CD8-positive, alpha-beta memory T cell (primary cell): ENCODE measurements around the gene FA2H. TPM values are rescaled to one million over a fixed set of nuclear protein-coding genes. Genes with fewer than 3 reads are reported as not detected.
"Not testable (repeated sequence)": the region's sequence is repeated elsewhere in the genome, so short reads cannot be mapped to it uniquely, and the experiment has no call there.

Source experiments
- CTCF ChIA-PET: fragments of 350-600 bp; sonication (Branson Sonifier 250); formaldehyde crosslinking; loops from one replicate; lab custom pipeline; 2021; ENCODE audit warnings: antibody characterized with exemption; lab: Charles Lee
- POLR2A ChIA-PET: fragments of 350-600 bp; sonication (Branson Sonifier 250); formaldehyde crosslinking; loops from one replicate; lab custom pipeline; 2021; ENCODE audit warnings: antibody characterized with exemption; lab: Charles Lee
- DNase-seq, 5 donors: peaks; one replicate each; pipeline versions ENCODE4 v3.0.0 to v3.0.0-alpha.2; 2020 to 2022; ENCODE audit warnings: mixed read lengths in 1 of 5
- H3K27ac ChIP-seq: one replicate; pipeline ENCODE4 v1.7.0; 2013; ENCODE audit warnings: low read depth, mild to moderate bottlenecking, low read length, moderate library complexity
- H3K27me3 ChIP-seq: 2 replicates; pipeline ENCODE4 v1.7.0; 2013; ENCODE audit warnings: low read length, mild to moderate bottlenecking; ENCODE audit not compliant: insufficient read depth, poor library complexity, severe bottlenecking
- H3K36me3 ChIP-seq: 2 replicates; pipeline ENCODE4 v1.7.0; 2013; ENCODE audit warnings: mild to moderate bottlenecking, low read length, moderate library complexity; ENCODE audit not compliant: insufficient read depth
- H3K4me1 ChIP-seq: 2 replicates; pipeline ENCODE4 v1.7.0; 2013; ENCODE audit warnings: mild to moderate bottlenecking, low read length, moderate library complexity; ENCODE audit not compliant: insufficient read depth
- H3K4me3 ChIP-seq: 2 replicates; pipeline ENCODE4 v1.7.0; 2013; ENCODE audit warnings: mild to moderate bottlenecking, low read length
- H3K9me3 ChIP-seq: 2 replicates; pipeline ENCODE4 v1.7.0; 2013; ENCODE audit warnings: mild to moderate bottlenecking, low read length
- H3K27ac Mint-ChIP-seq, 8 donors: one replicate each; pipeline ENCODE4 v1.8.0; 2020 to 2021; ENCODE audit warnings: mixed read lengths in 8 of 8, mild to moderate bottlenecking in 6 of 8, inconsistent platforms in 3 of 8, moderate library complexity in 3 of 8
- H3K27me3 Mint-ChIP-seq, 2 donors: one replicate each; pipeline ENCODE4 v1.8.0; 2020 to 2021; ENCODE audit warnings: mixed read lengths in 2 of 2, mild to moderate bottlenecking in 1 of 2, moderate library complexity in 1 of 2
- H3K36me3 Mint-ChIP-seq, 3 donors: one replicate each; pipeline ENCODE4 v1.8.0; 2020 to 2021; ENCODE audit warnings: mixed read lengths in 3 of 3, inconsistent platforms in 1 of 3, mild to moderate bottlenecking in 1 of 3
- H3K4me1 Mint-ChIP-seq, 3 donors: one replicate each; pipeline ENCODE4 v1.8.0; 2020 to 2021; ENCODE audit warnings: mixed read lengths in 3 of 3, inconsistent platforms in 1 of 3, mild to moderate bottlenecking in 1 of 3
- H3K4me3 Mint-ChIP-seq, 7 donors: one replicate each; pipeline ENCODE4 v1.8.0; 2020 to 2021; ENCODE audit warnings: mixed read lengths in 7 of 7, mild to moderate bottlenecking in 6 of 7, moderate library complexity in 4 of 7, inconsistent platforms in 2 of 7
- H3K9me3 Mint-ChIP-seq, 5 donors: one replicate each; pipeline ENCODE4 v1.8.0; 2020 to 2022; ENCODE audit warnings: mixed read lengths in 5 of 5, mild to moderate bottlenecking in 3 of 5, moderate library complexity in 2 of 5, inconsistent platforms in 1 of 5
- polyA plus RNA-seq: library from polyadenylated mRNA; unstranded; fragments of 300-500 nt; fragmentation: Illumina TruSeq; gene quantifications from one replicate; pipeline ENCODE4 v1.2.3, GENCODE V29; 2021
- total RNA-seq, 2 experiments: library from RNA; stranded (reverse); gene quantifications; one replicate each; pipeline ENCODE4 v1.2.3, GENCODE V29; 2021

FA2H gene
- total and polyA plus RNA-seq, 3 experiments from 2014 or later, result not detected

DNA sequence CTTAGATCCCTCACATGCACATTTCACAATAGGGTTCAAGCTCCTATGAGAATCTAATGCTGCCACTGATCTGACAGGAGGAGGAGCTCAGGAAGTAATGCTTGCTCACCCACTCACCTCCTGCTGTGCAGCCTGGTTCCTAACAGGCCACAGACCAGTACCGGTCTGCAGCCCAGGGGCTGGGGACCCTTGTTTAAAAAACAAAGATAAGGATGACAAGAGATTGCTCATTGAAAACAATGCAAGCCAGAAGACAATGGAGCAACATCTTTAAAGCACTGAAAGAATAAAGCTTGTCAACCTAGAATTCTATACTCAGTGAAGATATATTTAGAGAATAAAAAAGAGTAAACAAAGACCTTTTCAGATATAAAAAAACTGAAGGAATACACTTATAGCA is 22.8 kb upstream of the FA2H start:
- Mint-ChIP-seq H3K27ac (no peak overlapping the region), H3K36me3 (no peaks in the 10 kb centered on the region), H3K4me3 (no peak overlapping the region), H3K4me1 (no peaks in the 10 kb centered on the region), H3K27me3 (peaks cover 18 to 45% of the 10 kb centered on the region in 2 donors), H3K9me3 (peaks cover 4 to 13% (median 6%) of the 10 kb centered on the region in 5 donors)
- ChIA-PET CTCF (no interaction called here), POLR2A (interaction anchor here (0.6 kb wide), 1 partner anchor 271 kb away, joined by 5 read pairs; no protein-coding TSS in a partner anchor)
- H3K36me3 ChIP-seq, result no peaks in the 10 kb centered on the region
- H3K4me1 ChIP-seq, result no peaks in the 10 kb centered on the region
- H3K4me3 ChIP-seq, result no peak overlapping the region
- H3K27ac ChIP-seq, result no peak overlapping the region
- H3K27me3 ChIP-seq, result no peaks in the 10 kb centered on the region
- H3K9me3 ChIP-seq, result no peaks in the 10 kb centered on the region
- DNase-seq, result no peak

DNA sequence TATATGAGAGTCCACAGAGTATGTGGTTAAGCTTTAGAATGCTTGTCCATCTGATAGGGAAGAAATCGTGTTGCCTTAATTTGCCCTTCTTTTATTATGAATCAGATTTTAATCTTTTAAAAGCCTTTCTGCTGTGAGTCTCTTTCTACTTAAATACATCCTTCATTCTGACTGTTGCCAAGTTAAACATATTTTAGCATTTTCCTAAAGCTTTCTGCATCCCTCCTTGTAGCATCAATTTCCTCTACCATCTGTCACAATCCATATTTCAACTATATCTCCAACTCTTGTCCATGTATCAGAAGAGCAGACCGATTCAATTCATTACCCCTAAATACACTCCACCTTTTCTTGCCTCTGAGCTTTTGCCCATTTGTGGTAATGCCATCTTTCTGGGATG is 20.5 kb upstream of the FA2H start:
- Histone ChIP-seq H3K27me3 (no peaks in the 10 kb centered on the region), H3K36me3 (no peaks in the 10 kb centered on the region), H3K27ac (no peak overlapping the region), H3K4me1 (no peaks in the 10 kb centered on the region), H3K4me3 (no peak overlapping the region), H3K9me3 (no peaks in the 10 kb centered on the region)
- no peak for DNase-seq
- H3K4me3 Mint-ChIP-seq, result no peak overlapping the region
- no peak overlapping the region for H3K27ac Mint-ChIP-seq
- peaks cover under 1 to 7% (median 2%) of the 10 kb centered on the region in 5 donors for H3K9me3 Mint-ChIP-seq
- no peaks in the 10 kb centered on the region for H3K36me3 Mint-ChIP-seq
- POLR2A ChIA-PET, result no interaction called here
- CTCF ChIA-PET, result interaction anchor here (0.6 to 1.7 kb wide), 2 partner anchors 18 to 340 kb away, joined by 4 to 6 read pairs; no protein-coding TSS in a partner anchor
- peaks cover 18 to 33% of the 10 kb centered on the region in 2 donors for H3K27me3 Mint-ChIP-seq
- no peaks in the 10 kb centered on the region for H3K4me1 Mint-ChIP-seq

GRCh38 chr16:74794668-74795067 is 20.0 kb upstream of the FA2H start:
- no peaks in the 10 kb centered on the region for H3K27me3 ChIP-seq
- no peaks in the 10 kb centered on the region for H3K36me3 Mint-ChIP-seq
- DNase-seq, result no peak
- no peaks in the 10 kb centered on the region for H3K4me1 ChIP-seq
- H3K9me3 ChIP-seq, result no peaks in the 10 kb centered on the region
- no peak overlapping the region for H3K4me3 Mint-ChIP-seq
- no peak overlapping the region for H3K27ac Mint-ChIP-seq
- ChIA-PET CTCF (interaction anchor here (0.6 kb wide), 1 partner anchor 340 kb away, joined by 4 read pairs; no protein-coding TSS in a partner anchor), POLR2A (no interaction called here)
- H3K27ac ChIP-seq, result no peak overlapping the region
- H3K9me3 Mint-ChIP-seq, result peaks cover 0 to 6% (median 2%) of the 10 kb centered on the region in 5 donors
- H3K36me3 ChIP-seq, result no peaks in the 10 kb centered on the region
- H3K27me3 Mint-ChIP-seq, result peaks cover 18 to 33% of the 10 kb centered on the region in 2 donors
- H3K4me1 Mint-ChIP-seq, result no peaks in the 10 kb centered on the region
- H3K4me3 ChIP-seq, result no peak overlapping the region

DNA sequence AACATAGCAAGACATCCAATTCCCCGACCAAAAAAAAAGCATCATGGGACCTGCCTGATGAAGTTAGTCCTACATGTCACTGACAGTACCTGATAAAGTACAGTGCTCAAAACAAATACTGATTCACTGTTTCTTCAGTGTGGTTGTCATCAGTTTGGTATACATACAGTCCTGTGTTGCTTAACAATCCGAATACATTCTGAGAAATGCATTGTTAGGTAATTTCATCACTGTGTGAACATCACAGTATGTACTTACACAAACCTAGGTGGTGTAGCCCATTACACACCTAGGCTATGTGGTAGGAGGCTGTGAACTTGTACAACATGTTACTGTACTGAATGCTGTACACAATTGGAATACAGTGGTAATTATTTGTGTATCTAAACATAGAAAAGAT is 19.0 kb upstream of the FA2H start:
- no peaks in the 10 kb centered on the region for H3K9me3 ChIP-seq
- peaks cover 0 to 6% (median 2%) of the 10 kb centered on the region in 5 donors for H3K9me3 Mint-ChIP-seq
- H3K27me3 Mint-ChIP-seq, result peaks cover 18 to 40% of the 10 kb centered on the region in 2 donors
- no peak overlapping the region for H3K4me3 Mint-ChIP-seq
- POLR2A ChIA-PET, result no interaction called here
- H3K27me3 ChIP-seq, result no peaks in the 10 kb centered on the region
- CTCF ChIA-PET, result no interaction called here
- no peak overlapping the region for H3K27ac Mint-ChIP-seq
- no peak overlapping the region for H3K4me3 ChIP-seq
- no peaks in the 10 kb centered on the region for H3K36me3 Mint-ChIP-seq
- H3K36me3 ChIP-seq, result no peaks in the 10 kb centered on the region
- H3K4me1 ChIP-seq, result no peaks in the 10 kb centered on the region
- H3K27ac ChIP-seq, result no peak overlapping the region
- DNase-seq, result no peak
- H3K4me1 Mint-ChIP-seq, result no peaks in the 10 kb centered on the region

DNA sequence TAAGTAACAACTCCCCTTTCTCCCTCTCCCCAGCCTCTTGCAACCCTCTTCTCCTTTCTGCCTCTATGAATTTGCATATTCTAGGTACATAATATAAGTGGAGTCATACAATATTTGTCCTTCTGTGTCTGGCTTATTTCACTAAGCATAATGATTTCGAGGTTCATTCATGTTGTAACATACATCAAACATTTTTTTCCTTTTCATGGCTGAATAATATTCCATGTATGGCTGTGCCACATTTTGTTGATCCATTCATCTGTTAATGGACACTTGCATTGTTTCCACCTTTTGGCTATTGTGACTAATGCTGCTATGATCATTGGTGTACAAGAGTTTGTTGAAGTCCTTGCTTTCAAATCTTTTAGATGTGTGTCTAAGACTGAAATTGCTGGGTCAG is 17.6 kb upstream of the FA2H start:
- Mint-ChIP-seq H3K27me3 (peaks cover 24 to 44% of the 10 kb centered on the region in 2 donors), H3K36me3 (no peaks in the 10 kb centered on the region), H3K9me3 (peaks cover 0 to 6% (median 0%) of the 10 kb centered on the region in 5 donors), H3K4me3 (no peak overlapping the region), H3K4me1 (no peaks in the 10 kb centered on the region), H3K27ac (no peak overlapping the region)
- ChIA-PET CTCF (no interaction called here), POLR2A (no interaction called here)
- Histone ChIP-seq H3K27ac (no peak overlapping the region), H3K36me3 (no peaks in the 10 kb centered on the region), H3K4me1 (no peaks in the 10 kb centered on the region), H3K4me3 (no peak overlapping the region), H3K9me3 (no peaks in the 10 kb centered on the region), H3K27me3 (no peaks in the 10 kb centered on the region)
- no peak for DNase-seq

- H3K27me3 ChIP-seq, H3K4me1 ChIP-seq, H3K27ac ChIP-seq, H3K36me3 Mint-ChIP-seq, CTCF ChIA-PET, H3K36me3 ChIP-seq, H3K4me3 ChIP-seq, H3K9me3 Mint-ChIP-seq, H3K9me3 ChIP-seq, H3K4me1 Mint-ChIP-seq, H3K27ac Mint-ChIP-seq, H3K4me3 Mint-ChIP-seq, POLR2A ChIA-PET, DNase-seq: not testable (repeated sequence)
- peaks cover 25 to 39% of the 10 kb centered on the region in 2 donors for H3K27me3 Mint-ChIP-seq
Measured at GRCh38 chr16:74791749-74792148, 17.1 kb upstream of the FA2H start.

GRCh38 chr16:74788108-74788507 is 13.5 kb upstream of the FA2H start:
- no peak for DNase-seq
- ChIA-PET CTCF (no interaction called here), POLR2A (no interaction called here)
- H3K4me1 Mint-ChIP-seq, result no peaks in the 10 kb centered on the region
- no peaks in the 10 kb centered on the region for H3K36me3 Mint-ChIP-seq
- Histone ChIP-seq H3K4me1 (no peaks in the 10 kb centered on the region), H3K27me3 (no peaks in the 10 kb centered on the region), H3K36me3 (no peaks in the 10 kb centered on the region), H3K27ac (no peak overlapping the region), H3K4me3 (no peak overlapping the region), H3K9me3 (no peaks in the 10 kb centered on the region)
- no peaks in the 10 kb centered on the region for H3K9me3 Mint-ChIP-seq
- H3K27me3 Mint-ChIP-seq, result peaks cover 11 to 25% of the 10 kb centered on the region in 2 donors
- no peak overlapping the region for H3K4me3 Mint-ChIP-seq
- H3K27ac Mint-ChIP-seq, result no peak overlapping the region

DNA sequence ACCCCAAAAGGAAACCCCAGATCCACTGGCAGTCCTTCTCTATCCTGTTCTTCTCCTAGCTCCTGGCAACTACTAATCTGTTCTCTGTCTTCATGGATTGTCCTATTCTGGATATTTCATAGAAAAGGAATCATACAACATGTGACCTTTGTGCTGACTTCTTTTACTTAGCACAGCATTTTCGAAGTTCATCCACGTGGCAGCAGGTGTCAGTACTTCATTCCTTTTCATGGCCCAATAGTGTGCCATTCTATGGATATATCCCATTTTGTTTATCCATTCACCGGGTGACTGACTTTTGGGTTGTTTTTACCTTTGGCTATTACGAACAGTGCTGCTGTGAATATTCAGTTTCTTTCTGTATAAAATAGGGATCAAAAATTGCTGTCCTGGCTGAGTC is 10.4 kb upstream of the FA2H start:
- H3K9me3 Mint-ChIP-seq, result no peaks in the 10 kb centered on the region
- POLR2A ChIA-PET, result no interaction called here
- no peak overlapping the region for H3K27ac Mint-ChIP-seq
- H3K4me1 ChIP-seq, result no peaks in the 10 kb centered on the region
- H3K27me3 Mint-ChIP-seq, result peaks cover 11 to 33% of the 10 kb centered on the region in 2 donors
- H3K36me3 Mint-ChIP-seq, result no peaks in the 10 kb centered on the region
- H3K9me3 ChIP-seq, result no peaks in the 10 kb centered on the region
- no peak overlapping the region for H3K27ac ChIP-seq
- no peak overlapping the region for H3K4me3 Mint-ChIP-seq
- no peaks in the 10 kb centered on the region for H3K4me1 Mint-ChIP-seq
- H3K4me3 ChIP-seq, result no peak overlapping the region
- no peaks in the 10 kb centered on the region for H3K36me3 ChIP-seq
- DNase-seq, result no peak
- H3K27me3 ChIP-seq, result no peaks in the 10 kb centered on the region
- CTCF ChIA-PET, result no interaction called here
